ENCODE data around the gene WDHD1.

GRCh38 chr14:55071870-55072640, 45.2 kb upstream of the WDHD1 start:
- TF ChIP-seq CTCF (conservative IDR thresholded peaks at IDR 0.05; ENCODE audit: low read length) (no peak), EZH2phosphoT487 (IDR thresholded peaks at IDR 0.05; ENCODE audit: borderline replicate concordance, low read depth, low read length) (no peak)
